T47D (cell line): Measurements from ENCODE around the gene LRRC74B.
A peak's percentile ranks its signal among the peaks of the same experiment; 100 is the strongest.

Experiments
- DNase-seq, 2 experiments: peaks; one replicate each; pipeline versions ENCODE4 v3.0.0 to v3.0.0-alpha.2; 2011 to 2012; ENCODE audit warnings: low read depth in 1 of 2, low spot score in 1 of 2
- JUND ChIP-seq: IDR thresholded peaks from 2 replicates; pipeline ENCODE4 v1.6.1; 2012; ENCODE audit warnings: low read depth
- in situ Hi-C: cut with HindIII; loops from 2 replicates; pipeline ENCODE4 v1.10.0; 2016; ENCODE audit warnings: low sequenced_read_pairs, low pct_unique_long_range_greater_than_20kb

The LRRC74B gene

GRCh38 chr22:21045585-21046294, at the start of gene LRRC74B:
TSS of gene LRRC74B (plus strand) at chr22:21045946. CDS start at chr22:21045987, 41 bp downstream.
- peak; percentile 86 to 93 for DNase-seq
- in situ Hi-C loops = no loop called here
- no peak for TF ChIP-seq JUND

GRCh38 chr22:20996031-20996410, 49.7 kb upstream of the LRRC74B start:
- in situ Hi-C loops = no loop called here
- no peak for TF ChIP-seq JUND
- DNase-seq = no peak

GRCh38 chr22:20996598-20997535, 48.9 kb upstream of the LRRC74B start:
- no peak for TF ChIP-seq JUND
- DNase-seq = no peak
- in situ Hi-C loops = no loop called here

GRCh38 chr22:20997536-20998257, 48.0 kb upstream of the LRRC74B start:
- no peak for TF ChIP-seq JUND
- in situ Hi-C loops = no loop called here
- DNase-seq = no peak

GRCh38 chr22:20998411-20999336, 47.1 kb upstream of the LRRC74B start:
- DNase-seq = no peak
- TF ChIP-seq JUND = no peak
- in situ Hi-C loops = no loop called here

- TF ChIP-seq JUND = no peak
- in situ Hi-C loops = no loop called here
- no peak for DNase-seq
These were observed 46.2 kb upstream of the LRRC74B start for GRCh38 chr22:20999350-21000206.

- no peak for TF ChIP-seq JUND
- DNase-seq = no peak
These were observed 45.3 kb upstream of the LRRC74B start for GRCh38 chr22:21000207-21000986.

GRCh38 chr22:21000987-21001600, 44.7 kb upstream of the LRRC74B start:
- DNase-seq = no peak
- TF ChIP-seq JUND = no peak
- in situ Hi-C loops = no loop called here

More at GRCh38 chr22:21000207-21000986, 45.3 kb upstream of the LRRC74B start:
- in situ Hi-C loops = no loop called here

- in situ Hi-C loops = no loop called here
- no peak for TF ChIP-seq JUND
- peak; percentile 81 to 94 for DNase-seq
These were observed 44.0 kb upstream of the LRRC74B start, which contains the start of gene THAP7 for GRCh38 chr22:21001601-21002325. TSS of gene THAP7 (minus strand) at chr22:21002118. CDS start at chr22:21001911, 207 bp downstream.
